Measurements from ENCODE around the gene MYO7B.

MYO7B gene

DNA sequence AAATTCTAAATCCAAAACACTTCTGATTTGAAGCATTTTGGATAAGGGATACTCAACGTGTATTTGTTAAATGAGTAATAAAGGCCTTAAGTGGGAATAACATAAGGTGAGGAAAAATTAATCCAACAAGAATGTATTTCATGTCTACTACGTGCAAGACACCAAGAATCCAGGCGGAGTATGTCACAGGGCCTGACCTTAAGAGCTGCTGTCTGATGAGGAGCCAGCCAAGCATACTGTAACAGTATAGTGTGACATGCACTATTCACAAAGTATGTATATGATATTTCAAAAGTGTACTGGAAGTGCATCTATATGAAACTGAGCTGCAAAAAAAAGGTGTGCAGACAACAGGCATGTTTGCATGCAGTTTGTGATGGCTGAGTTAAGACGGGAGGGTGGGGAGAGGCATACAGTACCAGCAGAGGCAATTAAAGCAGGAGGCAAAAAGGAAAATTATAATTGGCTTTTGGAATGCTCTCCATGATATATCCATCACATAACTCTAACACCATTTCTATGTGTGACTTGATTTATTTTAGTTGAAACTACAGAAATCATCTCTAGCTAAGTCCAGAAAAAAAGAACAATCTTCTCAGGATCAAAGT, 27.4 kb upstream of the MYO7B start:
- Histone ChIP-seq H2BK12ac (ENCODE audit: low read length in 2 of 2) (no peak overlapping the region), H3K9me3 (ENCODE audit: control insufficient read depth, low read length) (no peaks in the 10 kb centered on the region), H3K79me1 (replicated peaks; ENCODE audit: low read length, poor library complexity, severe bottlenecking) (peaks cover 11% of the 10 kb centered on the region), H3K4me1 (ENCODE audit: control insufficient read depth, insufficient read depth, low read depth, low read length) (peaks cover 10% of the 10 kb centered on the region), H3K4ac (ENCODE audit: low read depth in 1 of 2, low read length in 2 of 2) (no peak overlapping the region), H3K4me2 (ENCODE audit: low read length, poor library complexity, severe bottlenecking) (peak overlapping the region; percentile 27), H3K36me3 (ENCODE audit: control insufficient read depth in 1 of 2, insufficient read depth in 2 of 2, low read depth in 1 of 2, low read length in 2 of 2) (peaks cover 8 to 35% of the 10 kb centered on the region in 2 experiments), H3K27me3 (ENCODE audit: control insufficient read depth in 1 of 2, insufficient read depth in 1 of 2, low read length in 2 of 2) (no peaks in the 10 kb centered on the region), H2BK15ac (ENCODE audit: low read depth, poor library complexity, severe bottlenecking) (no peak overlapping the region), H3K18ac (ENCODE audit: low read depth in 1 of 2, low read length in 2 of 2) (peak overlapping the region in 1 of 2 experiments; percentile 48), H2AK5ac (ENCODE audit: low read length, severe bottlenecking) (no peak overlapping the region), H3K14ac (ENCODE audit: low read length in 2 of 2) (no peak overlapping the region), H4K91ac (ENCODE audit: low read length) (no peak overlapping the region), H3K4me3 (ENCODE audit: insufficient read depth in 1 of 2, low read depth in 1 of 2, low read length in 2 of 2) (peak overlapping the region in 1 of 2 experiments; percentile 41), H3K9ac (ENCODE audit: low read length) (peak overlapping the region; percentile 26), H2BK120ac (ENCODE audit: low read depth, low read length) (no peak overlapping the region), H2AFZ (ENCODE audit: low read depth, low read length) (no peak overlapping the region), H4K8ac (ENCODE audit: low read length) (no peak overlapping the region), H3K27ac (ENCODE audit: low read length, poor library complexity, severe bottlenecking) (peak overlapping the region; percentile 64), H3K23ac (ENCODE audit: low read length in 2 of 2) (no peak overlapping the region), H2BK5ac (ENCODE audit: low read depth, low read length, poor library complexity, severe bottlenecking) (no peak overlapping the region)
- peak; percentile 48 for DNase-seq
- WGBS = 71% methylated on average over 4 of the region's 4 CpGs

DNA sequence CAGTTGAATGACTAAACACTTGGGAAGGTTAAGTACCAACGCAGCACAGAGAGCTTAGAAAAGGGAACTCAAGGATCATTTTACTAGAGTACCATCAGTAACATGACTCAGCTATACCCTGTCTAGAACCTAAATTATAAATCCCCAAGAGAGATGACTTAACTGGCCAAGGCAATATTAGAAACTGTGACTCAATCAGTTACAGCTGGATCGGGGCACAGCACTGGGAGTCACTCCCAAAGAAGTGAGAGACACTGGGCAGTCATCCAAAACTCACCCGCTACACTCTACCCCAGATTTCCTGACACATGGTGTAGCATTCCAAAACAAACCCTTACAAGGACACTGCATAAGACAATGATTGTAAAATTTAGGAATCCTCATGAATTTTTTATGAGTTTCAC, 26.9 kb upstream of the MYO7B start:
- no peak overlapping the region for H2BK15ac ChIP-seq (ENCODE audit: low read depth, poor library complexity, severe bottlenecking)
- peaks cover 10% of the 10 kb centered on the region for H3K4me1 ChIP-seq (ENCODE audit: control insufficient read depth, insufficient read depth, low read depth, low read length)
- no peak overlapping the region for H2BK120ac ChIP-seq (ENCODE audit: low read depth, low read length)
- no peaks in the 10 kb centered on the region for H3K27me3 ChIP-seq (ENCODE audit: control insufficient read depth in 1 of 2, insufficient read depth in 1 of 2, low read length in 2 of 2)
- no peak overlapping the region for H3K18ac ChIP-seq (ENCODE audit: low read depth in 1 of 2, low read length in 2 of 2)
- H3K36me3 ChIP-seq (ENCODE audit: control insufficient read depth in 1 of 2, insufficient read depth in 2 of 2, low read depth in 1 of 2, low read length in 2 of 2) = peaks cover 8 to 33% of the 10 kb centered on the region in 2 experiments
- H2AK5ac ChIP-seq (ENCODE audit: low read length, severe bottlenecking) = no peak overlapping the region
- peaks cover 9% of the 10 kb centered on the region for H3K79me1 ChIP-seq (replicated peaks; ENCODE audit: low read length, poor library complexity, severe bottlenecking)
- H4K8ac ChIP-seq (ENCODE audit: low read length) = no peak overlapping the region
- H3K4me3 ChIP-seq (ENCODE audit: insufficient read depth in 1 of 2, low read depth in 1 of 2, low read length in 2 of 2) = peak overlapping the region in 1 of 2 experiments; percentile 16
- H2BK12ac ChIP-seq (ENCODE audit: low read length in 2 of 2) = no peak overlapping the region
- H3K27ac ChIP-seq (ENCODE audit: low read length, poor library complexity, severe bottlenecking) = peak overlapping the region; percentile 64
- DNase-seq = peak; percentile 98
- peak overlapping the region; percentile 79 for H3K9ac ChIP-seq (ENCODE audit: low read length)
- H3K4ac ChIP-seq (ENCODE audit: low read depth in 1 of 2, low read length in 2 of 2) = no peak overlapping the region
- WGBS = 2% methylated on average over 2 of the region's 3 CpGs
- H3K9me3 ChIP-seq (ENCODE audit: control insufficient read depth, low read length) = no peaks in the 10 kb centered on the region
- H4K91ac ChIP-seq (ENCODE audit: low read length) = no peak overlapping the region
- no peak overlapping the region for H2AFZ ChIP-seq (ENCODE audit: low read depth, low read length)
- no peak overlapping the region for H3K14ac ChIP-seq (ENCODE audit: low read length in 2 of 2)
- no peak overlapping the region for H3K23ac ChIP-seq (ENCODE audit: low read length in 2 of 2)
- H2BK5ac ChIP-seq (ENCODE audit: low read depth, low read length, poor library complexity, severe bottlenecking) = no peak overlapping the region
- H3K4me2 ChIP-seq (ENCODE audit: low read length, poor library complexity, severe bottlenecking) = no peak overlapping the region

DNA sequence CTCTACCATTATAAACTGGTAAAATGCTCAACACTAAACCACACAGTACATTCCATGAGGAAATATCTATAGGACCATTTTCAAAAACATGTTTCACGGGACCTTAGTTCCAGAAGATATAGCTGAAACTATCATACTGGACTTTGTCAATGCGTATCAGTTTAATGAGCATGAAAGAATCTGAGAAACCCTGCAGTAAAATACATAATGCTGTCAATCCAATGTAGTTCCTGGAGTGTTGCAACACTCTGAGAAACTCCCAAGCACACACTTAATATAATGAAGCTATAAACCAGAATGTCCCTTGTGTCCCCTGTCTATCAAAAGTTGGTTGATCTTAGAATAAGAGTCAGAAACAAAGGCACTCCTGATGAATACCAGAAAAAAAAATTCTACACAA, 25.4 kb upstream of the MYO7B start:
- Histone ChIP-seq H2BK120ac (ENCODE audit: low read depth, low read length) (no peak overlapping the region), H2BK5ac (ENCODE audit: low read depth, low read length, poor library complexity, severe bottlenecking) (no peak overlapping the region), H3K27ac (ENCODE audit: low read length, poor library complexity, severe bottlenecking) (no peak overlapping the region), H3K23ac (ENCODE audit: low read length in 2 of 2) (no peak overlapping the region), H3K18ac (ENCODE audit: low read depth in 1 of 2, low read length in 2 of 2) (no peak overlapping the region), H3K9me3 (ENCODE audit: control insufficient read depth, low read length) (no peaks in the 10 kb centered on the region), H3K27me3 (ENCODE audit: control insufficient read depth in 1 of 2, insufficient read depth in 1 of 2, low read length in 2 of 2) (no peaks in the 10 kb centered on the region), H4K8ac (ENCODE audit: low read length) (no peak overlapping the region), H3K4ac (ENCODE audit: low read depth in 1 of 2, low read length in 2 of 2) (no peak overlapping the region), H3K36me3 (ENCODE audit: control insufficient read depth in 1 of 2, insufficient read depth in 2 of 2, low read depth in 1 of 2, low read length in 2 of 2) (peaks cover 12 to 31% of the 10 kb centered on the region in 2 experiments), H3K9ac (ENCODE audit: low read length) (no peak overlapping the region), H3K4me2 (ENCODE audit: low read length, poor library complexity, severe bottlenecking) (no peak overlapping the region), H3K14ac (ENCODE audit: low read length in 2 of 2) (no peak overlapping the region), H4K91ac (ENCODE audit: low read length) (no peak overlapping the region), H2BK15ac (ENCODE audit: low read depth, poor library complexity, severe bottlenecking) (no peak overlapping the region), H3K4me1 (ENCODE audit: control insufficient read depth, insufficient read depth, low read depth, low read length) (peaks cover 9% of the 10 kb centered on the region), H3K4me3 (ENCODE audit: insufficient read depth in 1 of 2, low read depth in 1 of 2, low read length in 2 of 2) (no peak overlapping the region), H3K79me1 (replicated peaks; ENCODE audit: low read length, poor library complexity, severe bottlenecking) (peaks cover 13% of the 10 kb centered on the region), H2AFZ (ENCODE audit: low read depth, low read length) (no peak overlapping the region), H2BK12ac (ENCODE audit: low read length in 2 of 2) (no peak overlapping the region), H2AK5ac (ENCODE audit: low read length, severe bottlenecking) (no peak overlapping the region)
- WGBS = 95% methylated on average over 2 of the region's 2 CpGs
- DNase-seq = peak; percentile 22

DNA sequence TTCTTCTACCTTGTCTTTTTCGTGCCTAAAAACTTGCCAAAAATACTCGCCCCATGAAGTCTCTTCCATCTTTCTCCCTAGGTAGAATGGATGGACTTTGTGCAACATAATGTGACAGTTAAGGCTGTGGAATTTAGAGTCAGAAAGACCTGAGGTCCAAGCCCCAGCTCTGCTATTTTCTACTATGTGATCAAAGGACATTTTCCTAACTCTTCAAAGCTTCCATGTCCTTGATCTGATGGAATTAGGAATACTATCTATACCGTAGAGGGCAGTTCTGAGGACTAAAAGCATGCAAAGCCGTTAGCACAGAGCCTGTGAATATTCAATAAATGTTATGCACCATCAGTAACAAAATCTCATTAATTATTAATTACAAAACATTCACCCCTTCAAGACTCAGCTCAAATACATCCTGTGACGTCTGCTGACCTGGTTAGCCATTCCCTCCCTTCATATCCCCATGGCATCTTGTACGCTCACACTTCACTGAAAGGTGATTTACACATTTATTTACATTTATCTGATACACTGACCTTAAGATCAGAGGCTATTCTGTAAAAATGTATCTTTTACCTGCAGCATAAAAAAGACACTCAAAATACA, 24.3 kb upstream of the MYO7B start:
- H2AFZ ChIP-seq (ENCODE audit: low read depth, low read length) = no peak overlapping the region
- no peak overlapping the region for H3K23ac ChIP-seq (ENCODE audit: low read length in 2 of 2)
- no peak overlapping the region for H2BK15ac ChIP-seq (ENCODE audit: low read depth, poor library complexity, severe bottlenecking)
- H3K9ac ChIP-seq (ENCODE audit: low read length) = no peak overlapping the region
- no peaks in the 10 kb centered on the region for H3K9me3 ChIP-seq (ENCODE audit: control insufficient read depth, low read length)
- H2AK5ac ChIP-seq (ENCODE audit: low read length, severe bottlenecking) = no peak overlapping the region
- no peak overlapping the region for H4K91ac ChIP-seq (ENCODE audit: low read length)
- no peak overlapping the region for H3K4me2 ChIP-seq (ENCODE audit: low read length, poor library complexity, severe bottlenecking)
- no peaks in the 10 kb centered on the region for H3K27me3 ChIP-seq (ENCODE audit: control insufficient read depth in 1 of 2, insufficient read depth in 1 of 2, low read length in 2 of 2)
- H3K4ac ChIP-seq (ENCODE audit: low read depth in 1 of 2, low read length in 2 of 2) = no peak overlapping the region
- H2BK12ac ChIP-seq (ENCODE audit: low read length in 2 of 2) = no peak overlapping the region
- no peak overlapping the region for H3K4me3 ChIP-seq (ENCODE audit: insufficient read depth in 1 of 2, low read depth in 1 of 2, low read length in 2 of 2)
- DNase-seq = no peak
- no peak overlapping the region for H3K18ac ChIP-seq (ENCODE audit: low read depth in 1 of 2, low read length in 2 of 2)
- H3K14ac ChIP-seq (ENCODE audit: low read length in 2 of 2) = no peak overlapping the region
- H2BK5ac ChIP-seq (ENCODE audit: low read depth, low read length, poor library complexity, severe bottlenecking) = no peak overlapping the region
- H4K8ac ChIP-seq (ENCODE audit: low read length) = no peak overlapping the region
- H3K79me1 ChIP-seq (replicated peaks; ENCODE audit: low read length, poor library complexity, severe bottlenecking) = peaks cover 11% of the 10 kb centered on the region
- no peak overlapping the region for H2BK120ac ChIP-seq (ENCODE audit: low read depth, low read length)
- peak overlapping the region; percentile 25 for H3K27ac ChIP-seq (ENCODE audit: low read length, poor library complexity, severe bottlenecking)
- WGBS = 96% methylated on average over 5 of the region's 6 CpGs
- peaks cover 15 to 26% of the 10 kb centered on the region in 2 experiments for H3K36me3 ChIP-seq (ENCODE audit: control insufficient read depth in 1 of 2, insufficient read depth in 2 of 2, low read depth in 1 of 2, low read length in 2 of 2)
- peaks cover 8% of the 10 kb centered on the region for H3K4me1 ChIP-seq (ENCODE audit: control insufficient read depth, insufficient read depth, low read depth, low read length)

All from mesenchymal stem cell (in vitro differentiated cells and primary cell).